CD4-positive, alpha-beta memory T cell (primary cell): ENCODE measurements around the gene EAPP. TPM values are rescaled to one million over a fixed set of nuclear protein-coding genes. Genes with fewer than 3 reads are reported as not detected.
"Not testable (repeated sequence)": the region's sequence is repeated elsewhere in the genome, so short reads cannot be mapped to it uniquely, and the experiment has no call there.

Source experiments
- CTCF ChIA-PET: fragments of 350-600 bp; sonication (Branson Sonifier 250); formaldehyde crosslinking; loops from one replicate; lab custom pipeline; 2021; ENCODE audit warnings: inconsistent platforms; ENCODE audit not compliant: partially characterized antibody; lab: Charles Lee
- POLR2A ChIA-PET: fragments of 350-600 bp; sonication (Branson Sonifier 250); formaldehyde crosslinking; loops from one replicate; lab custom pipeline; 2021; ENCODE audit not compliant: partially characterized antibody; lab: Charles Lee
- DNase-seq, 5 donors: peaks; one replicate each; pipeline versions ENCODE4 v3.0.0 to v3.0.0-alpha.2; 2020 to 2022; ENCODE audit warnings: mixed read lengths in 1 of 5
- H3K27ac ChIP-seq: one replicate; pipeline ENCODE4 v1.7.0; 2013; ENCODE audit warnings: low read depth, low read length
- H3K27me3 ChIP-seq: 2 replicates; pipeline ENCODE4 v1.7.0; 2013; ENCODE audit warnings: mild to moderate bottlenecking, low read length, moderate library complexity; ENCODE audit not compliant: insufficient read depth
- H3K36me3 ChIP-seq: 2 replicates; pipeline ENCODE4 v1.7.0; 2013; ENCODE audit warnings: mild to moderate bottlenecking, low read length, moderate library complexity; ENCODE audit not compliant: insufficient read depth
- H3K4me1 ChIP-seq: 2 replicates; pipeline ENCODE4 v1.7.0; 2013; ENCODE audit warnings: mild to moderate bottlenecking, low read length, moderate library complexity; ENCODE audit not compliant: insufficient read depth
- H3K4me3 ChIP-seq, 2 donors: one replicate each; pipeline ENCODE4 v1.7.0; 2013; ENCODE audit warnings: low read length in 2 of 2, mild to moderate bottlenecking in 1 of 2
- H3K9me3 ChIP-seq, 2 donors: one replicate each; pipeline ENCODE4 v1.7.0; 2013; ENCODE audit warnings: low read length in 2 of 2, control low read depth in 1 of 2; ENCODE audit not compliant: control insufficient read depth in 1 of 2
- H3K27ac Mint-ChIP-seq, 7 donors: one replicate each; pipeline ENCODE4 v1.8.0; 2020 to 2021; ENCODE audit warnings: mixed read lengths in 7 of 7, mild to moderate bottlenecking in 6 of 7, inconsistent platforms in 3 of 7, moderate library complexity in 3 of 7
- H3K27me3 Mint-ChIP-seq, 2 donors: one replicate each; pipeline ENCODE4 v1.8.0; 2020 to 2021; ENCODE audit warnings: mixed read lengths in 2 of 2
- H3K36me3 Mint-ChIP-seq, 2 donors: one replicate each; pipeline ENCODE4 v1.8.0; 2020 to 2021; ENCODE audit warnings: mixed read lengths in 2 of 2, inconsistent platforms in 1 of 2, mild to moderate bottlenecking in 1 of 2
- H3K4me1 Mint-ChIP-seq, 4 donors: one replicate each; pipeline ENCODE4 v1.8.0; 2020 to 2021; ENCODE audit warnings: mixed read lengths in 4 of 4, mild to moderate bottlenecking in 1 of 4
- H3K4me3 Mint-ChIP-seq, 8 donors: one replicate each; pipeline ENCODE4 v1.8.0; 2020 to 2021; ENCODE audit warnings: mixed read lengths in 8 of 8, mild to moderate bottlenecking in 7 of 8, moderate library complexity in 6 of 8, inconsistent platforms in 3 of 8
- H3K9me3 Mint-ChIP-seq, 8 donors: one replicate each; pipeline ENCODE4 v1.8.0; 2020 to 2021; ENCODE audit warnings: mixed read lengths in 8 of 8, mild to moderate bottlenecking in 5 of 8, inconsistent platforms in 3 of 8, moderate library complexity in 1 of 8
- intact Hi-C: fragments of 100-400 bp; cut with micrococcal nuclease; formaldehyde crosslinking; loops from one replicate; pipeline ENCODE4 v1.15.1; 2023
- polyA plus RNA-seq, 2 donors: library from polyadenylated mRNA; unstranded; fragments of 300-500 nt; fragmentation: Illumina TruSeq; gene quantifications; one replicate each; pipeline ENCODE4 v1.2.3, GENCODE V29; 2021
- total RNA-seq, 2 experiments: library from RNA; stranded (reverse); gene quantifications; one replicate each; pipeline ENCODE4 v1.2.3, GENCODE V29; 2021

EAPP gene
- total and polyA plus RNA-seq, 4 experiments from 2014 or later, result 58.2 to 141 (median 86.4) TPM

GRCh38 chr14:34520304-34520970 is 19.1 kb downstream of the EAPP start:
- CTCF ChIA-PET, result interaction anchor here (1.2 kb wide), 1 partner anchor 188 kb away, joined by 3 read pairs; no protein-coding TSS in a partner anchor
- not testable (repeated sequence) for H3K4me3 ChIP-seq

DNA sequence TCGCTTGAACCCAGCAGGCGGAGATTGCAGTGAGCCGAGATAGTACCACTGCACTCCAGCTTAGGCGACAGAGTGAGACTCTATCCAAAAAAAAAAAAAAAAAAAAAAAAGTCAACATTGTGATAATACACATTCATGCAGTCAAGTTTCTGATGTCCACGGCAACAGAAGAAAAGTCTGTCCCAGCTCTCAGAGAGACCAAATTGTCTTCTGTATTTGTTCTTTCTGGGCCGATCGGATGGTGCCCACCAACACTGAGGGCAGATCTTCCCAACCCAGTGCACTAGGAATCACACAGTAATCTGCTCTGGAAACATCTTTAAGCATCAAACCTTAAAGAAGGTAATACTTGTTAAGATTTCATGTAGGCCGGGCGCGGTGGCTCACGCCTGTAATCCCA is 31.6 kb downstream of the EAPP start:
- no peak overlapping the region for H3K27ac Mint-ChIP-seq
- H3K4me1 ChIP-seq, result no peaks in the 10 kb centered on the region
- no peak overlapping the region for H3K4me3 ChIP-seq
- no peaks in the 10 kb centered on the region for H3K9me3 ChIP-seq
- intact Hi-C loops, result no loop called here
- no peaks in the 10 kb centered on the region for H3K27me3 Mint-ChIP-seq
- no peak overlapping the region for H3K4me3 Mint-ChIP-seq
- no peaks in the 10 kb centered on the region for H3K27me3 ChIP-seq
- H3K27ac ChIP-seq, result no peak overlapping the region
- no peaks in the 10 kb centered on the region for H3K36me3 Mint-ChIP-seq
- no peak for DNase-seq
- no peaks in the 10 kb centered on the region for H3K9me3 Mint-ChIP-seq
- CTCF ChIA-PET, result no interaction called here
- H3K36me3 ChIP-seq, result no peaks in the 10 kb centered on the region
- H3K4me1 Mint-ChIP-seq, result no peaks in the 10 kb centered on the region
- POLR2A ChIA-PET, result no interaction called here

More at GRCh38 chr14:34520304-34520970, 19.1 kb downstream of the EAPP start:
- H3K27me3 ChIP-seq, H3K4me1 ChIP-seq, H3K27me3 Mint-ChIP-seq, H3K27ac ChIP-seq, H3K4me3 Mint-ChIP-seq, H3K9me3 ChIP-seq, DNase-seq, intact Hi-C loops, H3K9me3 Mint-ChIP-seq, H3K4me1 Mint-ChIP-seq: not testable (repeated sequence)
- H3K36me3 ChIP-seq, result peaks cover 62% of the 10 kb centered on the region
- POLR2A ChIA-PET, result interaction anchor here (0.6 to 0.7 kb wide), 2 partner anchors 11 to 71 kb away, joined by 3 read pairs; no protein-coding TSS in a partner anchor
- H3K36me3 Mint-ChIP-seq, result peaks cover 66 to 70% of the 10 kb centered on the region in 2 donors
- peak overlapping the region in 1 of 7 donors; percentile 87 for H3K27ac Mint-ChIP-seq

GRCh38 chr14:34507459-34507858 is 32.0 kb downstream of the EAPP start:
- no peaks in the 10 kb centered on the region for H3K27me3 ChIP-seq
- Mint-ChIP-seq H3K27me3 (no peaks in the 10 kb centered on the region), H3K36me3 (no peaks in the 10 kb centered on the region), H3K4me3 (no peak overlapping the region), H3K4me1 (no peaks in the 10 kb centered on the region), H3K9me3 (no peaks in the 10 kb centered on the region), H3K27ac (no peak overlapping the region)
- no peak overlapping the region for H3K27ac ChIP-seq
- POLR2A ChIA-PET, result no interaction called here
- H3K9me3 ChIP-seq, result no peaks in the 10 kb centered on the region
- H3K4me1 ChIP-seq, result no peaks in the 10 kb centered on the region
- no peak for DNase-seq
- intact Hi-C loops, result no loop called here
- CTCF ChIA-PET, result no interaction called here
- H3K4me3 ChIP-seq, result no peak overlapping the region
- no peaks in the 10 kb centered on the region for H3K36me3 ChIP-seq

DNA sequence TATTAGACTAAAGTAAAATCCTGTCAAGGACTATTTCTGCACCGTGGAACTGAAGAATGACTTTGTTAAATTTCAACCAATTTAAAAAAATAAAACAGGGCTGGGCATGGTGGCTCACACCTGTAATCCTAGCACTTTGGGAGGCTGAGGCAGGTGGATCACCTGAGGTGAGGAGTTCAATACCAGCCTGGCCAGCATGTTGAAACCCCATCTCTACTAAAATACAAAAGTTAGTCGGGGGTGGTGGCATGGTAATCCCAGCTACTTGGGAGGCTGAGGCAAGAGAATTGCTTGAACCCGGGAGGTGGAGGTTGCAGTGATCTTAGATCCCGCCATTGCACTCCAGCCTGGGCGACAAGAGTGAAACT is 34.4 kb downstream of the EAPP start:
- H3K27me3 Mint-ChIP-seq, H3K9me3 ChIP-seq, H3K36me3 ChIP-seq, H3K4me3 ChIP-seq, H3K4me1 ChIP-seq, H3K27ac Mint-ChIP-seq, H3K4me3 Mint-ChIP-seq, CTCF ChIA-PET, H3K9me3 Mint-ChIP-seq, DNase-seq, H3K4me1 Mint-ChIP-seq, H3K36me3 Mint-ChIP-seq, POLR2A ChIA-PET, H3K27ac ChIP-seq, H3K27me3 ChIP-seq, intact Hi-C loops: not testable (repeated sequence)

DNA sequence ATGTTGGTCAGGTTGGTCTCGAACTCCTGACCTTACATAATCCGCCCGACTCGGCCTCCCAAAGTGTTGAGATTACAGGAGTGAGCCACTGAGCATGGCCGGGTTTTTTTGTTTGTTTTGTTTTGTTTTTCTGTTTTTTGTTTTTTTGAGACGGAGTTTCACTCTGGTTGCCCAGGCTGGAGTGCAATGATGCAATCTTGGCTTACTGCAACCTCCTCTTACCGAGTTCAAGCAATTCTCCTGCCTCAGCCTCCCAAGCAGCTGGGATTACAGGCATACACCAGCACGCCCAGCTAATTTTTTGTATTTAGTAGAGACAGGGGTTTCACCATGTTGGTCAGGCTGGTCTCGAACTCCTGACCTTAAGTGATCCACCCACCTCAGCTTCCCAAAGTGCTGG is 35.5 kb downstream of the EAPP start:
- H3K4me1 Mint-ChIP-seq, H3K4me3 ChIP-seq, POLR2A ChIA-PET, H3K27me3 Mint-ChIP-seq, H3K9me3 Mint-ChIP-seq, H3K27ac ChIP-seq, H3K4me1 ChIP-seq, H3K36me3 Mint-ChIP-seq, H3K36me3 ChIP-seq, H3K27ac Mint-ChIP-seq, CTCF ChIA-PET, H3K27me3 ChIP-seq, intact Hi-C loops, DNase-seq, H3K9me3 ChIP-seq, H3K4me3 Mint-ChIP-seq: not testable (repeated sequence)

GRCh38 chr14:34502545-34503225 is 36.8 kb downstream of the EAPP start:
- Histone ChIP-seq H3K27ac (no peak overlapping the region), H3K4me1 (no peaks in the 10 kb centered on the region), H3K27me3 (no peaks in the 10 kb centered on the region), H3K4me3 (no peak overlapping the region), H3K9me3 (no peaks in the 10 kb centered on the region), H3K36me3 (no peaks in the 10 kb centered on the region)
- no peaks in the 10 kb centered on the region for H3K9me3 Mint-ChIP-seq
- H3K27me3 Mint-ChIP-seq, result no peaks in the 10 kb centered on the region
- DNase-seq, result no peak
- no peak overlapping the region for H3K27ac Mint-ChIP-seq
- no peak overlapping the region for H3K4me3 Mint-ChIP-seq
- intact Hi-C loops, result no loop called here
- CTCF ChIA-PET, result no interaction called here
- no peaks in the 10 kb centered on the region for H3K4me1 Mint-ChIP-seq
- POLR2A ChIA-PET, result no interaction called here
- H3K36me3 Mint-ChIP-seq, result no peaks in the 10 kb centered on the region

GRCh38 chr14:34502001-34502400 is 37.5 kb downstream of the EAPP start:
- Histone ChIP-seq H3K9me3 (no peaks in the 10 kb centered on the region), H3K27ac (no peak overlapping the region), H3K4me3 (no peak overlapping the region), H3K27me3 (no peaks in the 10 kb centered on the region), H3K36me3 (no peaks in the 10 kb centered on the region), H3K4me1 (no peaks in the 10 kb centered on the region)
- no peak for DNase-seq
- intact Hi-C loops, result no loop called here
- CTCF ChIA-PET, result no interaction called here
- no peaks in the 10 kb centered on the region for H3K9me3 Mint-ChIP-seq
- no peaks in the 10 kb centered on the region for H3K36me3 Mint-ChIP-seq
- H3K27ac Mint-ChIP-seq, result no peak overlapping the region
- POLR2A ChIA-PET, result no interaction called here
- no peaks in the 10 kb centered on the region for H3K4me1 Mint-ChIP-seq
- no peaks in the 10 kb centered on the region for H3K27me3 Mint-ChIP-seq
- H3K4me3 Mint-ChIP-seq, result no peak overlapping the region
